ENCODE results near the gene ERCC6L. TPM values are rescaled to one million over a fixed set of nuclear protein-coding genes. Genes with fewer than 3 reads are reported as not detected.

ERCC6L gene
- total and polyA plus RNA-seq, 2 of the 13 experiments (the other 11 are each of a cell fraction or from before 2014, with no cell fraction given), result 0.86 to 9.5 TPM

GRCh38 chrX:72203421-72203820, 35.4 kb downstream of the ERCC6L start:
- TF ChIP-seq KMT2B (CRISPR knock-in tag; IDR thresholded peaks at IDR 0.05) (no peak), MBNL3 (CRISPR knock-in tag; conservative IDR thresholded peaks at IDR 0.05) (no peak), ZNF512 (CRISPR knock-in tag; IDR thresholded peaks at IDR 0.05) (no peak), IKZF5 (CRISPR knock-in tag; IDR thresholded peaks at IDR 0.05) (no peak), RELA (CRISPR knock-in tag; IDR thresholded peaks at IDR 0.05) (no peak), ZNF83 (CRISPR knock-in tag; IDR thresholded peaks at IDR 0.05; ENCODE audit: borderline replicate concordance) (no peak), RBFOX2 (IDR thresholded peaks at IDR 0.05; ENCODE audit: low read depth, low read length) (no peak), ZNF280D (CRISPR knock-in tag; IDR thresholded peaks at IDR 0.05) (no peak), POLR2A (IDR thresholded peaks at IDR 0.05; ENCODE audit: insufficient read depth in 1 of 2, low read depth in 2 of 2, low read length in 2 of 2) (no peak), ZNF260 (CRISPR knock-in tag; IDR thresholded peaks at IDR 0.05; ENCODE audit: borderline replicate concordance, low read depth) (no peak), ZNF713 (CRISPR knock-in tag; IDR thresholded peaks at IDR 0.05) (no peak), LRRFIP1 (CRISPR knock-in tag; conservative IDR thresholded peaks at IDR 0.05) (no peak), CBFB (CRISPR knock-in tag; IDR thresholded peaks at IDR 0.05) (no peak), ZFAT (CRISPR knock-in tag; conservative IDR thresholded peaks at IDR 0.05) (no peak), SP1 (IDR thresholded peaks at IDR 0.05) (no peak), SP1 (CRISPR knock-in tag; IDR thresholded peaks at IDR 0.05) (no peak)
- TF ChIP-seq, protein P1, sequence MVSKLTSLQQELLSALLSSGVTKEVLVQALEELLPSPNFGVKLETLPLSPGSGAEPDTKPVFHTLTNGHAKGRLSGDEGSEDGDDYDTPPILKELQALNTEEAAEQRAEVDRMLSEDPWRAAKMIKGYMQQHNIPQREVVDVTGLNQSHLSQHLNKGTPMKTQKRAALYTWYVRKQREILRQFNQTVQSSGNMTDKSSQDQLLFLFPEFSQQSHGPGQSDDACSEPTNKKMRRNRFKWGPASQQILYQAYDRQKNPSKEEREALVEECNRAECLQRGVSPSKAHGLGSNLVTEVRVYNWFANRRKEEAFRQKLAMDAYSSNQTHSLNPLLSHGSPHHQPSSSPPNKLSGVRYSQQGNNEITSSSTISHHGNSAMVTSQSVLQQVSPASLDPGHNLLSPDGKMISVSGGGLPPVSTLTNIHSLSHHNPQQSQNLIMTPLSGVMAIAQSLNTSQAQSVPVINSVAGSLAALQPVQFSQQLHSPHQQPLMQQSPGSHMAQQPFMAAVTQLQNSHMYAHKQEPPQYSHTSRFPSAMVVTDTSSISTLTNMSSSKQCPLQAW (CRISPR knock-in tag; IDR thresholded peaks at IDR 0.05), result no peak
- Histone ChIP-seq H3K79me2 (ENCODE audit: insufficient read depth, low read length) (no peaks in the 10 kb centered on the region), H3K9ac (ENCODE audit: insufficient read depth, low read depth, low read length) (no peak overlapping the region), H4K20me1 (ENCODE audit: insufficient read depth, low read length) (no peaks in the 10 kb centered on the region), H3K9me3 (ENCODE audit: low read length) (no peaks in the 10 kb centered on the region), H3K4me1 (ENCODE audit: insufficient read depth, low read length) (no peaks in the 10 kb centered on the region), H3K27ac (ENCODE audit: extremely low read length, insufficient read depth, low read length) (no peak overlapping the region), H2AFZ (ENCODE audit: low read length) (no peak overlapping the region), H3K4me3 (replicated peaks in 1 of 3; ENCODE audit: insufficient read depth in 1 of 3, low read depth in 2 of 3, low read length in 3 of 3) (no peak overlapping the region), H3K36me3 (replicated peaks in 1 of 2; ENCODE audit: control insufficient read depth in 1 of 2, insufficient read depth in 2 of 2, low read length in 2 of 2) (peaks cover 1 to 34% of the 10 kb centered on the region in 2 experiments; a peak in 2 of 5 replicates), H3K27me3 (ENCODE audit: control insufficient read depth in 1 of 2, insufficient read depth in 2 of 2, low read length in 2 of 2) (no peaks in the 10 kb centered on the region), H3K4me2 (ENCODE audit: low read depth, low read length) (no peak overlapping the region)
- no peak for ATAC-seq
- no peak for FAIRE-seq
- in situ Hi-C loops (cut with HindIII; ENCODE audit: extremely low pct_ligation_motif_present, low pct_unique_long_range_greater_than_20kb) (no loop called here), intact Hi-C loops (cut with micrococcal nuclease; ENCODE audit: unreplicated experiment) (no loop called here)
- POLR2A ChIA-PET, result no interaction called here
- no peak for DNase-seq (ENCODE audit: low spot score)
- CTCF ChIA-PET (ENCODE audit: low intra/inter-chr PET ratio, low total read pairs), result no interaction called here
- WGBS (ENCODE audit: low lambda C conversion rate), result 91% methylated on average over 6 of the region's 6 CpGs
- BruUV-seq (replicated peaks), result no TSS peak

Data from HepG2 (cell line).